T-helper 2 cell (primary cell): ENCODE results near the gene ABCA1.
"Not testable (repeated sequence)": the region's sequence is repeated elsewhere in the genome, so short reads cannot be mapped to it uniquely, and the experiment has no call there.

ENCODE experiments used
- DNase-seq, 5 experiments: peaks; one replicate each; pipeline versions ENCODE4 v3.0.0 to v3.0.0-alpha.2; 2012 to 2022
- total RNA-seq, 2 donors: gene quantifications; one replicate each; lab custom pipeline; 2026; lab: John Stamatoyannopoulos, UW

The ABCA1 gene
- 5.6 to 9.9 reads per million in 2 donors for total RNA-seq

- DNase-seq, result peak; percentile 19 to 72 (median 51)
Measured at GRCh38 chr9:104927912-104928740, at the start of gene ABCA1. ABCA1 (minus strand) TSS chr9:104928155; CDS start chr9:104903679, 24,476 bp downstream.

GRCh38 chr9:104977580-104977979, 49.6 kb upstream of the ABCA1 start:
- no peak for DNase-seq

- no peak for DNase-seq
Measured at GRCh38 chr9:104977168-104977567, 49.2 kb upstream of the ABCA1 start.

DNA sequence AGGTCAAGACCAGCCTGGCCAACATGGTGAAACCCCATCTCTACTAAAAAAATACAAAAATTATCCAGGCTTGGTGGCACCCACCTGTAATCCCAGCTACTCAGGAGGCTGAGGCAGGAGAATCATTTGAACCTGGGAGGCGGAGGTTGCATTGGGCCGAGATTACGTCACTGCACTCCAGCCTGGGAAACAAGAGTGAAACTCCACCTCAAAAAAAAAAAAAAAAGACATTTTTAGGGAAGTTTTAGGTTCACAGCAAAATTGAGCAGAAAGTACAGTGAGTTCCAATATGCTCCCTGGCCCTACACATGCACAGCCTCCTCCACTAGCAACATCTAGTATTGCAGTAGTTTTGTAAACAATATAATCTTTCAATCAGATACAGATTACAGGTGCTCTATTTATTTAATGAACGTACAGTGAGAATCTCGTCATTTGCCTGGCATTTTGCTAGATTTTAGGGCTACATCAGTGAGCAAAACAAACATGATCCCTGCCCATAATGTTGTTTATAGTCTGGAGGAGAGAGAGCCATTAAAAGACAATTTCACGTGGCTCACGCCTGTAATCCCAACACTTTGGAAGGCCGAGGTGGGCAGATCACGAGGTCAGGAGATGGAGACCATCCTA, 48.1 kb upstream of the ABCA1 start:
- DNase-seq, result not testable (repeated sequence)

DNA sequence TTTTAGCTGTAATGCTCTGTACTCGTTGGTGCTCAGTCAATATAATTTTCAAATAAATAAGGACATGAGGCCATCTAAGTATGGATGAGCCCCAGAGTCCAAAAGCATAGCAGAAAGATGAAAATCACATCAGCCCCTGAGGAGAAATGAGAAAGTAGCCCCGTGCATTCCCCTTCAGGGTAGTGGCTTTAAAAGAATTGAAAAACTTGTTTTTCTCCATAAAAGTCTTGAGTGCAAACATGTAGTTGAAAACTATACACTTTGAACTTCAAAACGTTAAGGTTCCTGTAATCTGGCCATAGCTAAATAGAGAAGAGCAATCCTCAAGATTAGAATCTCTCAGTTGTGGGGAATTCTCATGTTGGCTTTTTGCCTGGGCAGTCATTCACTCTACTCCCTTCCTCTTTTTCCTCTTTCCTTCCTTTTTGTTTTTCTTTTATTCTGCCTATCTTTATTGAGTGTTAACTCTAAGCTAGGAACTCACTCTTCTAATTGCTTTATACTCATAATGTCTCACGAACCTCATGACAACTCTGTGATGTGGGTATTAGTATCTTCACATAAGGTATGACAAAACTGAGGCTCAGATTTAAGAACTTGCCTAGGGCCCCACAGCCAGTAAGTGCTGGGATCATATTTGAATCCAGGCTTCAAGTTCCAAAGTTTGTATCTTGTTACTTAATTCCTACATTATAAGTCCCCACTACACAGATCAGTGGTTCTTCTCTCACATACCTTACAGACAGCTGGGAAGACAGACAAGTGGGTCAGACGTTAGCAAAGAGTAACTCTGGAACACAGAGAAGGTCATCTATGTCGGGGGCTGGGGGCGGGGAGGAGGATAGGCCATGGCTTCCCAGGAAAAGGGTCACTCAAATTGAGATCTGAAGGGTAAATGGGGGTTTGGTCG, 46.4 kb upstream of the ABCA1 start:
- no peak for DNase-seq

GRCh38 chr9:104972242-104972866, 44.4 kb upstream of the ABCA1 start:
- DNase-seq, result no peak

DNA sequence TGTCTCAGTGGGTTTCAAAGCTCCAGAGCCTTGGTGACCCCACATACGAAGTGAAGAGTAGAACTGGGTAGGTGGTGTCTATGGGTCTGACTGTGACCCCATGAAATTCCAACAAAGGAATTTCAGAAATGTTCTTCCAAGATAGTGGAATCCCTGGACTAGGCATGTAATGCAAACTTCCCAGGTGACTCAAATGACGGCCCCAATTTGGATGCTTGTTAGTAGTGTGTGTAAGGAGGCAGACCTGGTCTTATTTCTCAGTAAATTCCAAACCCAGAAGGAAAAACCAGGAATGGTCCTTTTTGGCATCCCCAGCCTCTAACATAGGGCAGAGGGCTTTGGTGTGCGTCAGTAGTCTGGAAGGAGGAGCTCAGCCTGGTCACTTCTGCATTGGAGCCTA, 43.6 kb upstream of the ABCA1 start:
- no peak for DNase-seq

- no peak for DNase-seq
Measured at GRCh38 chr9:104970271-104970987, 42.5 kb upstream of the ABCA1 start.

GRCh38 chr9:104969116-104969515, 41.2 kb upstream of the ABCA1 start:
- DNase-seq, result no peak

DNA sequence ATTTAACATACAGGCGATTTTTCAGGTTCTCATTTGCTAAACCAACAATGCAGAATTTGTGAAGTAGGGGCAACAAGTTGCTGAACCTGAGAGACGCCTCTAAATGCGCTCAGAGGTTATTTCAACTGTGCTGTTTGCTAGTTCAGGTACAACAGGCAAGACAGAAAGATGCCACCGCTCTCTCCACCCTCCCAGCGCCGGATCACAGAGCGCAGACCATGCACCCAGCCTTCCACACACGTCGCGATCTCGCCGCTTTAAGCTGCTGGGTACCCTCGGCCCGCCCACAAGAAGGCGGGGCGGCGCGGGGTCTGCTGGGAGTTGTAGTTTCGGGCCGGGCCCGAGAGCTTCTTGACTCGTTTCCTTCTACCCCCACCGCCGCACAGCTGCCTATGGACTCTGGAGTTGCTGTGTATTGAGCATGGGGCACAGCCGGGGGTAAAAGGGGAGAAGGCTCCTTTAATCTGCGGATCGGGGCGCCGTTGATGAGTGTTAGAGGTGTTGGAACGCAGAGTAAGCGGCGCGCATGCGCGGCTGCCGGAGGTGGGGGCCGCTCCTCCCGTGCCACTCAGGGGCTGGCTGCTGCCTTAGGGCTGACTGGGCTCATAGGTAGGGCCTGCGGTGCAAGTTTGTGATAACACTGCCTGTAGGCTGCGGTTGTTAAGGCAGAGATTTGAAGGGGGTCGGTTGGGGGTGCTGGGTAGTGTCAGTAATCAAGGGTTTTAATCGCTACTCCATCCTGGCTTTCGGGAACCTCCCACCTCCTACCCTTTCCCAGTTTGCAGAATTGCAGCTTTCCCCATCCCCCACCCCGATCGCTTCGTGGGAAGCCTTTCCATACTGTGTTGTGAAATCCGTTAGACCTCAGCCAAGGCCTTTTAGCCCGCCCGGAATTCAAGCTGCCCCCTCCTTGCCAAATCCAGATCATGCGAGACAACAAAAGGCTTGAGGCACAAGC, 40.3 kb upstream of the ABCA1 start:
- DNase-seq, result peak; percentile 74 to 86 (median 80)

DNA sequence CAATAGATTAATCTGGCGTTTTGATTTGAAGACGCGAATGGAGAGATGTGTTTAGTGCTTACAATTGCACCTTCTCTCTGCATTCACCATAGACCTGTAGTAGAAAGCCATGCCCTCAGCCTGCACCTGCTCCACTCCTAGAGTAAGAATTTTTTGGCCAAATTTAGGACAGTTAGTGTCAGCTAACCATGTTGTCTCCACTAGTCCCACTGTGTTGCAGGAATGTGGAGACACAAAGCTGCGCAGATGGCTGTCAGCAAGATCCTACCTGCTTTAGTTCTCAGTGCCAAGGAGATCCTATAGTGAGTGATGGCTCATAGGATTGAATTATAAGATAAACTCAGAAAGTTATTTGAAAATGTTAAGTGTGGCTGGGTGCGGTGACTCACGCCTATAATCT, 35.1 kb upstream of the ABCA1 start:
- DNase-seq, result no peak

GRCh38 chr9:104961701-104962359, 33.9 kb upstream of the ABCA1 start:
- DNase-seq, result no peak

DNA sequence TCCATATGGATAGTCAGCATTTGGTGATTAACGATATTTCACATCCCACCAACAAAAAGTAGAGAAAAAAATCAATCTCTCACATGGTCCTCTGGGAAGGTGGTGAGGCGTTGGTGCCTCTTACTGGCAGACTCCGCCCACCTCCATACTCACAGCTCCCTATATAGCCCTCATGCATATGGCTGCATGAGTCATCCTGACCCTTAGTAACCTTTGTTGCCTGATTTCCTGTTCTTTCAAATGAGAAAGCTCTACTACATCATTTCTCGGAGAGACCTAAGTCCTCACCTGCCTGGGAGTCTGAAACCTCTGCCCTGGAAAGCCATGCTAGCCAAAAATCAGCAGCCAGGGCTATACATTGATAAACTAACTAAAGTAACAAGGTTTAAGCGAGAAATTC, 33.3 kb upstream of the ABCA1 start:
- DNase-seq, result peak in 4 of 5 experiments; percentile 5 to 67 (median 19)

GRCh38 chr9:104960662-104961061, 32.7 kb upstream of the ABCA1 start:
- no peak for DNase-seq

DNA sequence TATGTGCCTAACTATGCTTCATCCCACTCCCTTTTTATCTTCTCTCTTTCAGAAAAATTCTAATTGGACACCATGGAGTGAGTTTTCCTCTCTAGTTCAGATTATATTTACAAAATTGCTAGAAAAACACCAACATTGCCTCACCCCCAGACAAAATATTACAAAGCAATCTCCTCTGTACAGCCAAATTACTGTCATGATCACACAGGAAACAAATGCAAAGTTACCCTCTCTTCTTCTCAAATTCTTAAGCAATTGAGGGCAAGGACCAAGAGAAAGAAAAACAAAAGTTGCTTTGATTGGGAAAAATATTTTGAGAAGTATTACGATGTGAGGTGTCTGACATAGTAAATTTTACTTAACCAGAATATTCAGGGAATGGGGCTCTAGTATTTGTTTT, 30.8 kb upstream of the ABCA1 start:
- DNase-seq, result no peak

- not testable (repeated sequence) for DNase-seq
Measured at GRCh38 chr9:104958006-104958405, 30.1 kb upstream of the ABCA1 start.

DNA sequence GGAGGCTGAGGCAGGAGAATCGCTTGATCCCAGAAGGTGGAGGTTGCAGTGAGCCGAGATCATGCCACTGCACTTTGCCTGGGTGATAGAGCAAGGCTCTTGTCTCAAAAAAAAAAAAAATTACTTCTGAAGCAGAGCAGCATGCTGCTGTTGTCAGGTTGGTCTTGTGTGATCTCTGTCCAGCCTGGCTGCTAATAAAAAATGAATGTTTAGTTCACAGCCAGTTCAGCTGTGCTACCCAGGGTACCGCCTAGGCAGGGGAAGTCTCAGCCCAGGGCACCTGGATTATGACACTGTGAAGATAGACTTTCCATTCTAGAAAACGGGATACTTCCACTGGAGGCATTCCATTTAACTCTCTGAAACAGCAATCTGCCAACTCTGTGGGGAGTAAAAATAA, 23.5 kb upstream of the ABCA1 start:
- no peak for DNase-seq

DNA sequence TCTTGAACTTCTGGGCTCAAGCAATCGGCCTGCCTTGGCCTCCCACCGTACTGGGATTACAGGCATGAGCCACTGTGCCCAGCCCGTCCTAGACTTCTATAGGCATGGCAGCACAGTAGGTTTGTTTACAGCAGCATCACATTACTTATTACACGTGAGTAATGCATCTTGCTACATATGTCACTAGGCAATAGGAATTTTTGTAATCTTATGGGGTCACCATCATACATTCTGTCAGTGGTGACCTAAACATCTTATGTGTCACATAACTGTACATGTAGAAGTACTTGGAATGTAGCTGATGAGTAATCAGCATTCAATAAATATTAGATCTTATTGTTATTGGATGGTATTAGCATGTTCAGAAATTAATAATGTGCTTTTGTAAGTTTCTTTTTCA, 22.9 kb upstream of the ABCA1 start:
- DNase-seq, result no peak

DNA sequence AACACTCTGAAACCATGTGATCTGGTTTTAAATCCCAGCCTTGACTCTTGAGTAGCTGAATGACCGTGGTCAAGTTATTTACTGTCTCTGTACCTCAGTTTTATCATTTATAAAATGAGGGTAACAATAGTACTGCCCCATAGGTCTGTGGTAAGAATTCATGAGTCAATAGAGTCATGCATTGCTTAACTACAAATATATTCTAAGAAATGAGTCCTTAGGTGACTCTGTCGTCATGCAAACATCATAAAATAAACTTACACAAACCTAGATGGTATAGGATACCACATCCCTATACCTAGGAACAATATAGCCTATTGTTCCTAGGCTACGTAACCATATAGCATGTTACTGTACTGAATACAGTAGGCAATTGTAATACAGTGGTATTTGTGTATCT, 20.3 kb upstream of the ABCA1 start:
- no peak for DNase-seq

GRCh38 chr9:104944871-104945270, 16.9 kb upstream of the ABCA1 start:
- no peak for DNase-seq
